AML-193 (cell line): Measurements from ENCODE around the gene DPH3.
A peak's percentile ranks its signal among the peaks of the same experiment; 100 is the strongest.
"Not testable (repeated sequence)": the region's sequence is repeated elsewhere in the genome, so short reads cannot be mapped to it uniquely, and the experiment has no call there.

ENCODE experiments used
- DNase-seq, 2 experiments: peaks; one replicate each; lab custom pipeline; 2025; lab: John Stamatoyannopoulos, UW

Gene DPH3

GRCh38 chr3:16264708-16265454 is at the start of gene DPH3, which contains the start of gene OXNAD1:
Gene DPH3, minus strand, starts transcription at chr3:16264943. Its CDS starts 67 bp downstream, at chr3:16264876.
Gene OXNAD1, plus strand, starts transcription at chr3:16265212. Its CDS starts 5,741 bp downstream, at chr3:16270953.
- peak; percentile 97 to 98 for DNase-seq

- DNase-seq: peak in 1 of 2 experiments; percentile 19
Observed at GRCh38 chr3:16313886-16314645, 49.3 kb upstream of the DPH3 start.

GRCh38 chr3:16311960-16312451 is 47.3 kb upstream of the DPH3 start:
- peak; percentile 80 to 84 for DNase-seq

- DNase-seq: not testable (repeated sequence)
Observed at GRCh38 chr3:16310486-16310885, 45.7 kb upstream of the DPH3 start.

GRCh38 chr3:16309558-16309957 is 44.8 kb upstream of the DPH3 start:
- DNase-seq: peak in 1 of 2 experiments; percentile 24

- no peak for DNase-seq
Observed at GRCh38 chr3:16308727-16309126, 44.0 kb upstream of the DPH3 start.

GRCh38 chr3:16307832-16308531 is 43.2 kb upstream of the DPH3 start:
- no peak for DNase-seq

- no peak for DNase-seq
Observed at GRCh38 chr3:16305111-16305541, 40.4 kb upstream of the DPH3 start.

GRCh38 chr3:16304061-16305010 is 39.6 kb upstream of the DPH3 start:
- no peak for DNase-seq

- no peak for DNase-seq
Observed at GRCh38 chr3:16303037-16303575, 38.4 kb upstream of the DPH3 start.

GRCh38 chr3:16302082-16302631 is 37.4 kb upstream of the DPH3 start:
- no peak for DNase-seq

GRCh38 chr3:16301507-16301906 is 36.8 kb upstream of the DPH3 start:
- DNase-seq: no peak

- DNase-seq: no peak
Observed at GRCh38 chr3:16300881-16301359, 36.2 kb upstream of the DPH3 start.

- DNase-seq: no peak
Observed at GRCh38 chr3:16300307-16300706, 35.6 kb upstream of the DPH3 start.

GRCh38 chr3:16299746-16300145 is 35.0 kb upstream of the DPH3 start:
- DNase-seq: no peak

- DNase-seq: no peak
Observed at GRCh38 chr3:16298891-16299290, 34.1 kb upstream of the DPH3 start.

- DNase-seq: no peak
Observed at GRCh38 chr3:16297997-16298885, 33.5 kb upstream of the DPH3 start.

- DNase-seq: no peak
Observed at GRCh38 chr3:16295298-16295890, 30.7 kb upstream of the DPH3 start.

GRCh38 chr3:16294844-16295243 is 30.1 kb upstream of the DPH3 start:
- no peak for DNase-seq
